SW 1271 (cell line): ENCODE results near the gene TPRG1L.

ENCODE experiments used
- DNase-seq, 2 experiments: peaks; one replicate each; lab custom pipeline; 2025; lab: John Stamatoyannopoulos, UW

Gene TPRG1L

GRCh38 chr1:3630161-3630611 lies 5.4 kb downstream of the TPRG1L start:
- no peak for DNase-seq

GRCh38 chr1:3630914-3631313 lies 6.1 kb downstream of the TPRG1L start:
- DNase-seq = no peak

- no peak for DNase-seq
Observed at GRCh38 chr1:3631320-3632260, 6.8 kb downstream of the TPRG1L start.

GRCh38 chr1:3632298-3632697 lies 7.5 kb downstream of the TPRG1L start:
- no peak for DNase-seq

- DNase-seq = no peak
Observed at GRCh38 chr1:3632716-3633343, 8.0 kb downstream of the TPRG1L start.

GRCh38 chr1:3633344-3634058 lies 8.7 kb downstream of the TPRG1L start:
- DNase-seq = no peak

GRCh38 chr1:3634059-3634800 lies 9.4 kb downstream of the TPRG1L start:
- no peak for DNase-seq

GRCh38 chr1:3636080-3636479 lies 11.3 kb downstream of the TPRG1L start:
- DNase-seq = no peak

- DNase-seq = no peak
Observed at GRCh38 chr1:3636531-3636930, 11.7 kb downstream of the TPRG1L start.

GRCh38 chr1:3638027-3638426 lies 13.2 kb downstream of the TPRG1L start:
- DNase-seq = no peak

- no peak for DNase-seq
Observed at GRCh38 chr1:3638676-3639075, 13.9 kb downstream of the TPRG1L start.

- DNase-seq = no peak
Observed at GRCh38 chr1:3639397-3639911, 14.6 kb downstream of the TPRG1L start.

GRCh38 chr1:3640121-3640837 lies 15.5 kb downstream of the TPRG1L start:
- no peak for DNase-seq

GRCh38 chr1:3641046-3641760 lies 16.4 kb downstream of the TPRG1L start:
- no peak for DNase-seq

GRCh38 chr1:3641816-3642215 lies 17.0 kb downstream of the TPRG1L start:
- no peak for DNase-seq

GRCh38 chr1:3642919-3643675 lies 18.3 kb downstream of the TPRG1L start:
- DNase-seq = no peak

GRCh38 chr1:3644273-3644672 lies 19.5 kb downstream of the TPRG1L start:
- DNase-seq = no peak

- DNase-seq = no peak
Observed at GRCh38 chr1:3645247-3645646, 20.4 kb downstream of the TPRG1L start.

- DNase-seq = no peak
Observed at GRCh38 chr1:3645666-3646355, 21.0 kb downstream of the TPRG1L start.
